ENCODE data around the gene CEND1.

- no peak for TF ChIP-seq GATA2 (IDR thresholded peaks at IDR 0.05; ENCODE audit: low read depth, low read length)
- TF ChIP-seq GATA3 (IDR thresholded peaks at IDR 0.05; ENCODE audit: low read depth, low read length) = no peak
These were observed 6.3 kb downstream of the CEND1 start for GRCh38 chr11:783581-784015.

Data from SH-SY5Y (cell line).